GM18507 (cell line): ENCODE results near the gene SMG1.
"Not testable (repeated sequence)": the region's sequence is repeated elsewhere in the genome, so short reads cannot be mapped to it uniquely, and the experiment has no call there.

Source experiments
- DNase-seq: peaks from one replicate; pipeline ENCODE4 v3.0.0; 2011; ENCODE audit warnings: low read depth; ENCODE audit not compliant: insufficient read length; ENCODE audit errors: extremely low spot score
- FAIRE-seq: peaks from 2 replicates; lab custom pipeline; 2011; peaks lifted over from hg19 to GRCh38; lab: Jason Lieb, UNC

Gene SMG1

GRCh38 chr16:18782697-18783429 lies 143.3 kb downstream of the SMG1 start:
- DNase-seq = no peak
- FAIRE-seq = no peak

DNA sequence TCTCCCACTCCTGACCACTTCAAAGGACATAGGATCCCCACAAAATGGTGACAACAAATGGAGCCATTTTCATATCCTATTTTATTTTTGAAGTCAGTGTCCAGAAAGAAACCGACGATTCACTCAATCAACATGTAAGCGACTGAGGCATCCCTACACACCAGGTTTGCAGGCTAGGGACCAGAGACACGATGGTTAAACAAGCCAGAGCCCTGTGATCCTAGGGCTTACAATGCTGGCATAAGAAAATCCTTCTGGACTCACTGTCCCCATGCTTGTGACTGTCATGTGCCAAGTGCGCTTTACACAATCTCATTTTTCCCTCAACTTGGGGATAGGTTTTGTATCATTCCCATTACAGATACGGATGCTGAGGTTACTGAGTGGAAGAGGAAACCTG lies 145.0 kb downstream of the SMG1 start:
- FAIRE-seq = not testable (repeated sequence)

DNA sequence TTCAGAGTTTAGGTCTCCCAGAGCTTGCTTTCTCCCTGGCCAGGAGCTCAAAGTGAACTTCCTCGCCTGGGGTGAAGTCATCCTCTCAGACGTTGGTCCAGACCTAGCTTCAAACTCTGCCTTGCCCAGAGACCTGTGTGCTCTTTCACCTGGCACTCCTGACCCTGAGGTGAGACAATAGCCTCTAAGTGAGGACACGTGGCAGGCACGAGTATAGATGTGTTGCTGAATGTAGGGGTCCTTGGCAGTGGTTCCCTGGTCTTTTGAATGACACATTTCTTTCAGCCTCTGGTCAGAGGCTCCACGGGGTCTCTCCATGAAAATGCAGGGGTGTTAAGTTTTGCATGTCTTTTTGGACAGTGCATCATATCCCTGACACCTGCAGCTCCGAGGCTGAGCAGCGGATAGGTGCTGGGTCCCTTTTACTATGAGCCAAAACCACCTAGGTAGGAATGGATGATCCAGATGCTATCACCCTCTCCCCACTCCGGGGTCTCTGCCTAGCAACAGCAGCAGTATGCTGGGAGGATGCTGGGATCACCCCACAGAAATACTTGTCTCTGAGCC lies 145.7 kb downstream of the SMG1 start:
- DNase-seq, FAIRE-seq: not testable (repeated sequence)

More for the DNA sequence above, 145.0 kb downstream of the SMG1 start:
- not testable (repeated sequence) for DNase-seq

DNA sequence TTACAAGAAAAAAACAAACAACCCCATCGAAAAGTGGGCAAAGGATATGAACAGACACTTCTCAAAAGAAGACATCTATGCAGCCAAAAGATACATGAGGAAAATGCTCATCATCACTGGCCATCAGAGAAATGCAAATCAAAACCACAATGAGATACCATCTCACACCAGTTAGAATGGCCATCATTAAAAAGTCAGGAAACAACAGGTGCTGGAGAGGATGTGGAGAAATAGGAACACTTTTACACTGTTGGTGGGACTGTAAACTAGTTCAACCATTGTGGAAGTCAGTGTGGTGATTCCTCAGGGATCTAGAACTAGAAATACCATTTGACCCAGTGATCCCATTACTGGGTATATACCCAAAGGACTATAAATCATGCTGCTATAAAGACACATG lies 148.5 kb downstream of the SMG1 start:
- FAIRE-seq, DNase-seq: not testable (repeated sequence)

DNA sequence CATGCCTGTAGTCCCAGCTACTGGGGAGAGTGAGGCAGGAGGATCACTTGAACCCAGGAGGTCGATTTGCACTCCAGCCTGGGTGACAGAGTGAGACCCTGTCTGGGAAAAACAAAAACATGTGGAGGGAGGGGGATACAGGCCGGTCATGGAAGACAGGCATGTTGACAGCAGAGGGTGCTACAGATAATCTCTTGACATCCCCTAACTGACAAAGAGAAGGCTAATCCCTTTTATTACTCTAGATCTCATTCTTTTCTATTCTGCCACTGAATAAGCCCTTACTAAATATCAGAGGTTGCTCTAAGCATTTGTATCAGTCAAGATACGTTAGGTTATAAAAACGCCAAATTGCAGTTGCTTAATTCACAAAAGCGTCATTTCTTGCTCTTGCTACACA lies 149.9 kb downstream of the SMG1 start:
- not testable (repeated sequence) for DNase-seq, FAIRE-seq

DNA sequence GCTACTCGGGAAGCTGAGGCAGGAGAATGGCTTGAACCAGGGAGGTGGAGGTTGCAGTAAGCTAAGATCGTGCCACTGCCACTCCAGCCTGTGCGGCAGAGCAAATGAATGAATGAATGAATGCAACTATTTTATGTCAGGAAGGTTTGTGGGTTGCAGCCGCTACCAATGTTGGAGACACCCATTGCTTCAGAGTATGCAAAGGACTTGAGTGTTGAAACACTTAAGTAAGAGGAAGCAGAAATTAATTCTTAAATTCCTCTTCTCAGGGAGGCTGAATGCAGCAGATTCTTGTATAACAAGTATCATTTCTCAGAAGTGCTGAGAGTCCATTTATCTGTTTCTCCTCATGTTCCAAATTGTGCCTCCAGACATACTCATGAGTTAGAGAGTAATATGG lies 151.6 kb downstream of the SMG1 start:
- FAIRE-seq, DNase-seq: not testable (repeated sequence)

- not testable (repeated sequence) for DNase-seq, FAIRE-seq
Observed at GRCh38 chr16:18772171-18772570, 154.0 kb downstream of the SMG1 start.

DNA sequence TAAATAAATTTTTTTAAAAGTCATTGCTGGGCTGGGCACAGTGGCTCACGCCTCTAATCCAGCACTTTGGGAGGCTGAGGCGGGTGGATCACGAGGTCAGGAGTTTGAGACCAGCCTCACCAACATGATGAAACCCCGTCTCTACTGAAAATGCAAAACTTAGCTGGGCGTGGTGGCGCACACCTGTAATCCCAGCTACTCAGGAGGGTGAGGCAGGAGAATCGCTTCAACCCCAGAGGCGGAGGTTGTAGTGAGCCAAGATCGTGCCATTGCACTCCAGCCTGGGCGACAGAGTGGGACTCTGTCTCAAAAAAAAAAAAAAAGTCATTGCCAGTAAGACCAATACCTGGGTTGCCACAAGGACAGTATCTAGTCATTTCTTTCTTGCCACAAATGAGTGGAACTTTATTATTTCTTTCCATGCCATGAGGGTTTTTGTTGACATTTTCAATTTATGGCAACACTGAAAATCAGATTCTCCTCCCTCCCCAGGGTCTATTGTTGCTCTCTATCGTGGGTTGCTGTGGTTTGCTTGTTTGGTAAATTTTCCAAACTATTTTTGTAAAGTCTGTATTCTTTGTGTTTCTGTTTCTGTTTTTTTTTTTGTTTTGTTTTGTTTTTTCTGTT lies 155.8 kb downstream of the SMG1 start:
- not testable (repeated sequence) for FAIRE-seq, DNase-seq

GRCh38 chr16:18767217-18767616 lies 159.0 kb downstream of the SMG1 start:
- DNase-seq = not testable (repeated sequence)
- peak; percentile 73 for FAIRE-seq

DNA sequence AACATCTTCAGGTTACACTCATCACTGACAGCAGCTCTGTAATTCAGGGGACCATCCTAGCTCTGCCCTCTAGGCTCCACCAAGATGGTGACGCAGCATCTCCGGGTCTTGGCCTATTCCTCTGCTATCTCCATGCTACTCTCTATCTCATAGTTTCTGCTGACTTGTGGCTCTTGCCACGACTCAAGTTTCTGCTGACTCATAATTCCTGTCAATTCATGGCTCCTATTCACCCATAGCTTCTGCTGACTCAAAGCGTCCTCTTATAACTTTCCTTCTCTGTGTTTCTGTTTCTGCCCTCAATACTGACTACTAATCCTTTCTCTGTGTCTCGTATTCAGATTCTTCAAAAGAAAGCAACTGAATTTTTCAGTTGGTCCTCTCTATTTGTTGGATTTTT lies 163.5 kb downstream of the SMG1 start:
- not testable (repeated sequence) for DNase-seq
- FAIRE-seq = peak; percentile 78

DNA sequence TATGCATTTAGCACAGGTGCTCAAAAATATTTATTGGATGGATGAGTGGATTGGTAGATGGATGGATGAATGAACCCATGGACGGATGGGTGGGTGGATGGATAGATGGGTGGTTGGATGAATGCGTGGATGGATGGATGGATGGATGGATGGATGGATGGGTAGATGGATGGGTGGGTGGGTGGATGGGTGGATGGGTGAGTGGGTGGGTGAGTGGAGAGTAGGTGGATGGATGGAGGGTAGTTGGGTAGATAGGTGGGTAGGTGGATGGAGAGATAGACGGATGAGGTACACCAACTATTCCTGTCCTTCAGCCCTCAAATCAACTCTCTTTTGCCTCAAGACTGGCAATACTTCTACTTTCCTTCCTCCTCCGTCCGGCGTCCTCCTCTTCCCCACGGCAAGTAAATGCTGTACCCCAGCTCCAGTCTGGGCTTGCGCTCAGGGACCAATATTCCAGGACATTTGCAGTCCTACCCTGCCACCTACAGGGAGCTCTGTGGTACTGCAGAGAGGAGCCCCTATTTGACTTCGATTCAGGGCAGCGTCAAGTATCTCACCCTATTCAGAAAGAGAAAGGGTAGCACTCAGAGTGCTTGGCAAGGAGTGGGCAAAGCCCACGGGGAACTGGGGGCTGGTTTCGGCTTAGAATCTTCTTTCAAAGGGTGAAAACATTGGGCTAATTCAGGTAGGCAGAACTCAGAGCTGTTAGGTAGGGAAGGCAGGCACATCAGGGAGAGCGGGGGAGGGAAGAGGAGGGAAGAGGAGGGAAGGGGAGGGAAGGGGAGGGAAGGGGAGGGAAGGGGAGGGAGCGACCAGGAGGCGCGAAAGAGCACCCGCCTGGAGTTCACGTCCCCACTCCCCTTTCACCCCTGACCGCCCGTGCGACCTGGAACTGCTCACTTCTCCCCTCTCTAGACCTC lies 166.3 kb downstream of the SMG1 start:
- FAIRE-seq = peak; percentile 96
- DNase-seq = not testable (repeated sequence)

DNA sequence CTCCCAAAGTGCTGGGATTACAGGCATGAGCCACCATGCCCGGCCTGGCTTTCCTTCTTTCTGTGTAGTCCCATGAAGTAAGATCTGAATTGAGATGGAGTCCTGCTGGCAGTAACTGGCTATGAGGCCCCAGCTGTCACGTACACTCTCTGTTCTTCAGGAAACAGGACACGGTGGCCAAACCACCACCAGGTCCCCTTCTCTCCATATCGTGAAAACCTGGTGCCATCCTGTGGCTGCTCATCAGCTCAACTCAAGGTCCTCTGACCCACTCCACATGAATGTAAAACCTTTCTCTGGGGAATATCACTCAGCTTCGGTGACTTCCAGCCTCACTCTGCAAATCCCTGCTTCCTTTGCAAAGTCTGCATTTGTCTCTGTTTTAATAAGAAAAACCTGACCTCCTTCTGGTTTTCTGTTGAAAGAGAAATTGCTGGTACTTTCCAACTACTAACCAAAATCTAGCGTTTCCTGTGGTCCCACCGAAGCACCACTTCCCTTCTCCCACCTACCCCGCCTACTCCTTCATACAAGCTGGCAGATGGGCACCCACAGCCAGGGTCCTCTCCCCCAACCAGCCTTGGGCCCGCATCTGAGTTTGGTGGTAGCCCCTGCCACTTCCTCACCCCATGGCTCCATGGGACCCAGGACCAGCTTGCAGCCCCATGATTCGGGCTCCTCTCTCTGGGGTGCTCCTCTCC lies 168.1 kb downstream of the SMG1 start:
- DNase-seq = not testable (repeated sequence)
- peak; percentile 90 for FAIRE-seq

- DNase-seq, FAIRE-seq: not testable (repeated sequence)
Observed at GRCh38 chr16:18756639-18757038, 169.6 kb downstream of the SMG1 start.
